Type B pancreatic cell (in vitro differentiated cells): ENCODE results near the gene E2F3. TPM values are rescaled to one million over a fixed set of nuclear protein-coding genes. Genes with fewer than 3 reads are reported as not detected.

Experiments
- DNase-seq: peaks from one replicate; pipeline ENCODE4 v3.0.0; 2021; ENCODE audit warnings: mixed read lengths; ENCODE audit not compliant: unreplicated experiment; ENCODE audit errors: extremely low spot score
- H3K27ac Mint-ChIP-seq: 2 replicates; pipeline ENCODE4 v1.8.0; 2021; ENCODE audit warnings: mild to moderate bottlenecking, mixed read lengths
- H3K27me3 Mint-ChIP-seq: 2 replicates; pipeline ENCODE4 v1.8.0; 2021; ENCODE audit warnings: mixed read lengths
- H3K36me3 Mint-ChIP-seq: 2 replicates; pipeline ENCODE4 v1.8.0; 2021; ENCODE audit warnings: mixed read lengths
- H3K4me1 Mint-ChIP-seq: one replicate; pipeline ENCODE4 v1.8.0; 2021; ENCODE audit warnings: mixed read lengths; ENCODE audit not compliant: unreplicated experiment
- H3K4me3 Mint-ChIP-seq: 2 replicates; pipeline ENCODE4 v1.8.0; 2021; ENCODE audit warnings: mild to moderate bottlenecking, mixed read lengths
- H3K9me3 Mint-ChIP-seq: 2 replicates; pipeline ENCODE4 v1.8.0; 2021; ENCODE audit warnings: mixed read lengths
- CTCF ChIP-seq: fragments of 200-600 bp; sonication (generic); conservative IDR thresholded peaks from 2 replicates; pipeline ENCODE4 v1.5.0; 2021; ENCODE audit warnings: antibody characterized with exemption, mild to moderate bottlenecking
- long read RNA-seq: library from polyadenylated mRNA; unstranded; transcript quantifications from one replicate; pipeline ENCODE4 v2.0.0, GENCODE V29; 2020
- total RNA-seq: library from RNA; stranded (reverse); gene quantifications from 2 replicates; pipeline ENCODE4 v1.2.1, GENCODE V29; 2021; ENCODE audit warnings: low replicate concordance

Gene E2F3
- total RNA-seq: 13.7 and 21.0 TPM in 2 replicates
- long read RNA-seq, full-length matches to known transcripts: 3 of 15 reads
- long read RNA-seq, partial matches to known transcripts: 2 of 15 reads
- long read RNA-seq, other reads (novel, unspliced or antisense): 10 of 15 reads

- H3K4me1 Mint-ChIP-seq: peaks cover 16% of the 10 kb centered on the region
- peak within 1 kb of the TSS; percentile 93 for H3K4me3 Mint-ChIP-seq
- H3K36me3 Mint-ChIP-seq: peaks cover 4% of the 10 kb centered on the region
- TF ChIP-seq CTCF: no peak
- no peaks in the 10 kb centered on the region for H3K9me3 Mint-ChIP-seq
- peak within 1 kb of the TSS; percentile 95 for H3K27ac Mint-ChIP-seq
- peaks cover 4% of the 10 kb centered on the region for H3K27me3 Mint-ChIP-seq
- DNase-seq: peak; percentile 99
Observed at GRCh38 chr6:20401205-20402091, at the start of gene E2F3. Gene E2F3 (plus strand): TSS chr6:20401879. CDS start chr6:20402233, 354 bp downstream.

- Mint-ChIP-seq H3K36me3 (no peaks in the 10 kb centered on the region), H3K27ac (no peak overlapping the region), H3K27me3 (no peaks in the 10 kb centered on the region), H3K4me1 (no peaks in the 10 kb centered on the region), H3K9me3 (no peaks in the 10 kb centered on the region), H3K4me3 (no peak overlapping the region)
- no peak for TF ChIP-seq CTCF
- no peak for DNase-seq
Observed at GRCh38 chr6:20352346-20352745, 49.3 kb upstream of the E2F3 start.

GRCh38 chr6:20353134-20353533 is 48.5 kb upstream of the E2F3 start:
- Mint-ChIP-seq H3K9me3 (peaks cover 3% of the 10 kb centered on the region), H3K27ac (no peak overlapping the region), H3K4me3 (no peak overlapping the region), H3K36me3 (no peaks in the 10 kb centered on the region), H3K4me1 (no peaks in the 10 kb centered on the region), H3K27me3 (no peaks in the 10 kb centered on the region)
- TF ChIP-seq CTCF: no peak
- no peak for DNase-seq

- Mint-ChIP-seq H3K4me1 (no peaks in the 10 kb centered on the region), H3K36me3 (no peaks in the 10 kb centered on the region), H3K27me3 (no peaks in the 10 kb centered on the region), H3K4me3 (no peak overlapping the region), H3K9me3 (peaks cover 4% of the 10 kb centered on the region), H3K27ac (no peak overlapping the region)
- no peak for TF ChIP-seq CTCF
- DNase-seq: no peak
Observed at GRCh38 chr6:20354366-20354765, 47.3 kb upstream of the E2F3 start.

GRCh38 chr6:20360471-20361119 is 41.1 kb upstream of the E2F3 start:
- no peak for DNase-seq
- Mint-ChIP-seq H3K4me3 (no peak overlapping the region), H3K4me1 (no peaks in the 10 kb centered on the region), H3K27ac (no peak overlapping the region), H3K9me3 (peaks cover 7% of the 10 kb centered on the region), H3K36me3 (no peaks in the 10 kb centered on the region), H3K27me3 (no peaks in the 10 kb centered on the region)
- no peak for TF ChIP-seq CTCF
